Lung (tissue), 12 donors: ENCODE measurements around the gene OPHN1. TPM values are rescaled to one million over a fixed set of nuclear protein-coding genes. Genes with fewer than 3 reads are reported as not detected.

Experiments
- ATAC-seq: fragments of 200-7000 bp; cut with Tn5 transposase; one replicate; pipeline ENCODE4 v1.9.1; 2020; ENCODE audit warnings: moderate number of reproducible peaks; ENCODE audit not compliant: insufficient read depth, low FRiP score
- DNase-seq, 3 donors: peaks; one replicate each; pipeline ENCODE4 v3.0.0-alpha.2; 2013 to 2017
- H3K27ac ChIP-seq, 2 donors: one replicate each; pipeline ENCODE4 v1.5.1; 2013; ENCODE audit warnings: mild to moderate bottlenecking in 2 of 2, moderate library complexity in 2 of 2, control low read depth in 1 of 2, inconsistent platforms in 1 of 2, low read depth in 1 of 2, low read length in 1 of 2
- H3K27me3 ChIP-seq, 3 donors: one replicate each; pipeline ENCODE4 v1.5.1; 2013; ENCODE audit warnings: low read length in 2 of 3; ENCODE audit not compliant: control insufficient read depth in 3 of 3, insufficient read depth in 3 of 3
- H3K36me3 ChIP-seq, 4 donors: one replicate each; pipeline ENCODE4 v1.5.1; 2013; ENCODE audit warnings: low read length in 4 of 4, mild to moderate bottlenecking in 1 of 4, moderate library complexity in 1 of 4; ENCODE audit not compliant: control insufficient read depth in 4 of 4, insufficient read depth in 4 of 4
- H3K4me1 ChIP-seq, 5 donors: one replicate each; pipeline ENCODE4 v1.5.1; 2013; ENCODE audit warnings: low read length in 5 of 5, mild to moderate bottlenecking in 2 of 5, moderate library complexity in 1 of 5; ENCODE audit not compliant: control insufficient read depth in 5 of 5, insufficient read depth in 5 of 5
- H3K4me3 ChIP-seq: one replicate; pipeline ENCODE4 v1.5.1; 2013; ENCODE audit warnings: mild to moderate bottlenecking, control low read depth, moderate library complexity
- H3K9ac ChIP-seq, 2 donors: one replicate each; pipeline ENCODE4 v1.5.1; 2013; ENCODE audit warnings: low read length in 2 of 2, control low read depth in 1 of 2; ENCODE audit not compliant: insufficient read depth in 1 of 2
- H3K9me3 ChIP-seq, 4 donors: one replicate each; pipeline ENCODE4 v1.5.1; 2013; ENCODE audit warnings: low read length in 3 of 4, mild to moderate bottlenecking in 1 of 4, moderate library complexity in 1 of 4; ENCODE audit not compliant: control insufficient read depth in 4 of 4, insufficient read depth in 3 of 4
- WGBS, 2 donors: extraction: QIAGEN DNeasy Blood & Tissue Kit; methylation state at CpG; one replicate each; pipeline ENCODE4 v1.1.7; 2013; 5-methylcytosine and 5-hydroxymethylcytosine counted together
- polyA plus RNA-seq, 2 donors: library from polyadenylated mRNA; stranded (reverse); fragments of 200-250 nt; gene quantifications; one replicate each; pipeline ENCODE4 v1.2.1, GENCODE V29; 2013
- total RNA-seq, 2 donors: library from RNA; depleted of rRNA in 1 of 2; stranded (reverse); fragments of >200 nt in 1 of 2; gene quantifications; one replicate each; pipeline ENCODE4 v1.2.1, GENCODE V29; 2014 to 2021
- TF ChIP-seq, protein P1 (sequence below): IDR thresholded peaks from 2 replicates; pipeline ENCODE4 v1.5.1; 2012; ENCODE audit warnings: mild to moderate bottlenecking; ENCODE audit errors: control extremely low read depth, extremely low read depth
- donor health status: control.
- donor health status: control.
- donor health status: Bipolar disorder and iron deficiency.
- donor health status: healthy.
- donor health status: DM: yes; HTN: yes; CAD: no.

Gene OPHN1
- total and polyA plus RNA-seq, 4 donors = 1.1 to 22.0 (median 6.8) TPM

DNA sequence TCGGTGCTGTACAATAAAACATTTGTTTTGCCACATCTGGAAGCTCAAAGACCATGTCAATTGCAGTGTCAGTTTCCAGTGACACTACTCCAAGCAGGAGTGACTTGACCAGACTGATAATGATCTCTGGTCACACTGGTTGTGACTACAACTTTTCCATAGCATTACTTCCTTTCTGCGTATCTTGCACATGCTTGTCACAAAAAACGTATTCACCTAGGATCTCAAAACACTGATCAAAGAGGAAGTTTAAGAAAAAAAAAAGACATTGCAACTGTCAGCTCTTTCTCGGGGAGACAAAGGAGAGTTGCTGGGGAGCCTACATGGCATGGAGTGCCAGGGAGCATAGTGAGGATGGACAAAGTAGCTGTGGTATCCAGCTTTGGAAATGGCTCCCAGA lies 60.6 kb downstream of the OPHN1 start:
- Histone ChIP-seq H3K27ac (no peak overlapping the region), H3K4me1 (peaks cover 0 to 3% (median 0%) of the 10 kb centered on the region in 5 donors), H3K27me3 (no peaks in the 10 kb centered on the region), H3K36me3 (no peaks in the 10 kb centered on the region), H3K9me3 (peaks cover 0 to 4% (median 1%) of the 10 kb centered on the region in 4 donors), H3K9ac (no peak overlapping the region), H3K4me3 (no peak overlapping the region)
- TF ChIP-seq, protein P1, sequence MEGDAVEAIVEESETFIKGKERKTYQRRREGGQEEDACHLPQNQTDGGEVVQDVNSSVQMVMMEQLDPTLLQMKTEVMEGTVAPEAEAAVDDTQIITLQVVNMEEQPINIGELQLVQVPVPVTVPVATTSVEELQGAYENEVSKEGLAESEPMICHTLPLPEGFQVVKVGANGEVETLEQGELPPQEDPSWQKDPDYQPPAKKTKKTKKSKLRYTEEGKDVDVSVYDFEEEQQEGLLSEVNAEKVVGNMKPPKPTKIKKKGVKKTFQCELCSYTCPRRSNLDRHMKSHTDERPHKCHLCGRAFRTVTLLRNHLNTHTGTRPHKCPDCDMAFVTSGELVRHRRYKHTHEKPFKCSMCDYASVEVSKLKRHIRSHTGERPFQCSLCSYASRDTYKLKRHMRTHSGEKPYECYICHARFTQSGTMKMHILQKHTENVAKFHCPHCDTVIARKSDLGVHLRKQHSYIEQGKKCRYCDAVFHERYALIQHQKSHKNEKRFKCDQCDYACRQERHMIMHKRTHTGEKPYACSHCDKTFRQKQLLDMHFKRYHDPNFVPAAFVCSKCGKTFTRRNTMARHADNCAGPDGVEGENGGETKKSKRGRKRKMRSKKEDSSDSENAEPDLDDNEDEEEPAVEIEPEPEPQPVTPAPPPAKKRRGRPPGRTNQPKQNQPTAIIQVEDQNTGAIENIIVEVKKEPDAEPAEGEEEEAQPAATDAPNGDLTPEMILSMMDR = no peak
- DNase-seq (no peak), ATAC-seq (no peak)
- WGBS, 2 donors = 38 to 73% methylated on average over 4 of the region's 4 CpGs

DNA sequence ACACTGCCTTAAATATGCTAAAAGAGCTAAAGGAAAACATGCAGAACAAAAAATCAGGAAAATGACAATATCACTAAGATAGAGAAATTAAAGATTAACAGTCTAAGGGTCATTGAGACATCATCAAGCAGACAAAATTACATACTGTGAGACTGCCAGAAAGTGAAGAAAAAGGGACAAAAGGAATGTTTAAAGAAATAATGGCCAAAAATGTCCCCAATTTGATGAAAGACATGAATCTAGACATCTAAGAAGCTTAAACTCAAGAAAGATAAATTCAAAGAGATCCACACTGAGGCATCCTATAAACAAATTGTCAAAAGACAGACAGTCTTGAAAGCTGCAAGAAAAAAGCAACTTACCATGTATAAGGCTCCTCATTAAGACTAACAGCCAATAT lies 63.7 kb downstream of the OPHN1 start:
- DNase-seq (no peak), ATAC-seq (no peak)
- Histone ChIP-seq H3K4me3 (no peak overlapping the region), H3K27me3 (no peaks in the 10 kb centered on the region), H3K27ac (no peak overlapping the region), H3K36me3 (no peaks in the 10 kb centered on the region), H3K9me3 (peaks cover 0 to 4% (median 1%) of the 10 kb centered on the region in 4 donors), H3K4me1 (peaks cover 0 to 11% (median 3%) of the 10 kb centered on the region in 5 donors), H3K9ac (no peak overlapping the region)
- TF ChIP-seq, protein P1 = no peak

DNA sequence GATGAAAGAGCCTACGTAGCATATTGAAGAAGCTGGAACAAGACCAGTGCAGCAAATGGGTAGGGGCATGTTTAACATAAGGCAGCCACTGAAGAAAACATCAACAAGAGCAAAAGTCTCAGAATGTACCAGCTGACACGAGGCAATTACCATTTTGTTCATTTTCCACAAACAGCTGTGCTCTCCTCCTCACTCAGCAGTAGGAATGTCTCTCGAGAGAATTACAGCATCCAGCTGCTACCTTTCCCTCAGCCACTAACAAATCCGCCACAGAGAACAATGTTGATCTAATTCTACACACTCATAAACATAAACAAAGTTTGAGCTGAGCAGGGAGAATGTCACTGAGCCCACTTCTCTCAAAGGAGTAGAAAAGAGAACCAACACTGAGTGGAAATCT lies 68.0 kb downstream of the OPHN1 start:
- ATAC-seq = no peak
- DNase-seq = peak; percentile 74 to 94 (median 92)
- 50 to 85% methylated on average over 4 of the region's 4 CpGs for WGBS, 2 donors

More for the DNA sequence above, 68.0 kb downstream of the OPHN1 start:
- Histone ChIP-seq H3K27me3 (no peaks in the 10 kb centered on the region), H3K9ac (no peak overlapping the region), H3K4me1 (peaks cover 0 to 11% (median 3%) of the 10 kb centered on the region in 5 donors), H3K27ac (no peak overlapping the region), H3K4me3 (no peak overlapping the region), H3K9me3 (peaks cover 0 to 4% (median under 1%) of the 10 kb centered on the region in 4 donors), H3K36me3 (no peaks in the 10 kb centered on the region)
- TF ChIP-seq, protein P1 = no peak
